SK-N-DZ (cell line): ENCODE results near the gene SEMA3B.

Source experiments
- small RNA-seq, 2 experiments: library from RNA; depleted of rRNA; stranded (forward); fragments of <200 nt; gene quantifications; one replicate each; pipeline ENCODE3, GENCODE V24; 2014

SEMA3B gene

Small RNA genes lying within 50 kb of the gene (small RNA-seq; reads per million reads assigned to genes)
- 0 reads per million in 2 experiments for gene MIR5787
